ENCODE results near the gene NAP1L4.

Gene NAP1L4

DNA sequence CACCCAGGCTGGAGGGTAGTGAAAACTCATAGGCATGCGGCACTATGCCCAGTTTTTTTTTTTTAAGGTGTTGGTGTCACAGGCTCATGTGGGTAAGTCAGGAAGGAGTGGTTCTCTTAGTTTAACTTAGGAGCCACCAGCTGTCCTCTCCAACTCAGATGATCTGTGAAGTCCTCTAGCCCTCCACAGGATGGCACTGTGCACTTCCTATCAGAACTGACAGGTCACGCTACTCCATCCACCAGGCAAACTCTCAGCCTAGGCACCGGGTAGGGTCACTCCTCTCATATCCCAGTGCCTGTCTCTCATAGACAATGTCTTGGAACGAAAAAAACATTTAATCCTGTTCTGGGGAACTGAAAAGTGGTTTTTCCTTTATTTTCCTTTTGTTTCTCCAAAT is 16.5 kb downstream of the NAP1L4 start:
- DNase-seq (ENCODE audit: low spot score): peak; percentile 45
- TF ChIP-seq, protein P1, sequence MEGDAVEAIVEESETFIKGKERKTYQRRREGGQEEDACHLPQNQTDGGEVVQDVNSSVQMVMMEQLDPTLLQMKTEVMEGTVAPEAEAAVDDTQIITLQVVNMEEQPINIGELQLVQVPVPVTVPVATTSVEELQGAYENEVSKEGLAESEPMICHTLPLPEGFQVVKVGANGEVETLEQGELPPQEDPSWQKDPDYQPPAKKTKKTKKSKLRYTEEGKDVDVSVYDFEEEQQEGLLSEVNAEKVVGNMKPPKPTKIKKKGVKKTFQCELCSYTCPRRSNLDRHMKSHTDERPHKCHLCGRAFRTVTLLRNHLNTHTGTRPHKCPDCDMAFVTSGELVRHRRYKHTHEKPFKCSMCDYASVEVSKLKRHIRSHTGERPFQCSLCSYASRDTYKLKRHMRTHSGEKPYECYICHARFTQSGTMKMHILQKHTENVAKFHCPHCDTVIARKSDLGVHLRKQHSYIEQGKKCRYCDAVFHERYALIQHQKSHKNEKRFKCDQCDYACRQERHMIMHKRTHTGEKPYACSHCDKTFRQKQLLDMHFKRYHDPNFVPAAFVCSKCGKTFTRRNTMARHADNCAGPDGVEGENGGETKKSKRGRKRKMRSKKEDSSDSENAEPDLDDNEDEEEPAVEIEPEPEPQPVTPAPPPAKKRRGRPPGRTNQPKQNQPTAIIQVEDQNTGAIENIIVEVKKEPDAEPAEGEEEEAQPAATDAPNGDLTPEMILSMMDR (conservative IDR thresholded peaks at IDR 0.05; ENCODE audit: low read depth): peak; percentile 25
- ChIA-PET POLR2A (ENCODE audit: low non-redundant PET) (no interaction called here), CTCF (interaction anchor here (0.5 to 2.0 kb wide), 7 partner anchors 14 to 116 kb away, joined by 3 to 10 read pairs (median 5); no protein-coding TSS in a partner anchor)
- no peak overlapping the region for H3K27ac ChIP-seq

DNA sequence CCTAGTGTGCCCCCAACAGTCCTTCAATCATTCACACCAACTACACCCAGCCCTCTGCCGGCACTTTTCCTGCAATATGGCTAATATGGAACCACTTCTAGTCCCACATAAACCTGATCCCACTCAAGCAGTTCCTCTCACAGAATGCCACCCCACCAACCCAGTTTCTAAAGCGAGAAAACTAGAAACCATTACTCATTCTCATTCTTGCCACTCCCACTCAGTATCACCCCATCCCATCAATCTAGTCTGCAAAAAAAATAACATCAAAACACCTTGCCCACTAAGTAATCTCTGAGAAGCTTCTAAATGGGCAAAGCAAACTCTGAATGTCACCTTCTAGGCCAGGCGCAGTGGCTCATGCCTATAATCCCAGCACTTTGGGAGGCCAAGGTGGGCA is 17.9 kb downstream of the NAP1L4 start:
- TF ChIP-seq, protein P1 (conservative IDR thresholded peaks at IDR 0.05; ENCODE audit: low read depth): no peak
- CTCF ChIA-PET: interaction anchor here (0.9 to 1.6 kb wide), 2 partner anchors 116 to 118 kb away, joined by 3 to 6 read pairs; no protein-coding TSS in a partner anchor
- POLR2A ChIA-PET (ENCODE audit: low non-redundant PET): no interaction called here
- H3K27ac ChIP-seq: no peak overlapping the region
- no peak for DNase-seq (ENCODE audit: low spot score)

DNA sequence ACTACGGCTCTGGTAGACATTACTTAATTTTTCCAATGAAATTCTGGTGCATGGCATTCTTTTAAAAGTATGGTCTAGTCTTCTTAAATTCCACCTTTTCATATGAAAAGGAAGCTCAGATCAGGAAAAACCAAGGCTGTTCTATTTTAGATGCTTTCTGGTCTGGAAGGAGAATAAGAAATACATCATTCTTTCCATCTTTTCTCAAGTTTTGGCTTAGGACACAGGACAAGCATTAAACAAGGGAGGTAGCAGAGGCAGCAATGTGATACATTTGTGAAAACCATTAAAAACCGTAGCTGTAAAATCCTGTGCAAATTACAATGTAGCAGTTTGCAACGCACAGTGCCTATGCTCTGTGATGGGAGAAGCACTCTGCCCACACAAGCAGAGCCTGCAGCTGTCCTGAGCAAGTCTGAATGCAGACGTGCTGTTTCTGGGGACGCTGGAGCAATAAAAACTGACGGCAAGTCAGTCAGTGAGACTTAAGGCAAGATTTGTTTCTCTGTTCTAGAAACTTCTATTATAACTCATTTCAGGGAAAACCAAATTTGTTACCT is 23.7 kb downstream of the NAP1L4 start:
- ChIA-PET POLR2A (ENCODE audit: low non-redundant PET) (no interaction called here), CTCF (interaction anchor here (0.6 kb wide), 1 partner anchor 71 kb away, joined by 3 read pairs; no protein-coding TSS in a partner anchor)
- TF ChIP-seq, protein P1 (conservative IDR thresholded peaks at IDR 0.05; ENCODE audit: low read depth): no peak
- no peak for DNase-seq (ENCODE audit: low spot score)
- H3K27ac ChIP-seq: no peak overlapping the region

DNA sequence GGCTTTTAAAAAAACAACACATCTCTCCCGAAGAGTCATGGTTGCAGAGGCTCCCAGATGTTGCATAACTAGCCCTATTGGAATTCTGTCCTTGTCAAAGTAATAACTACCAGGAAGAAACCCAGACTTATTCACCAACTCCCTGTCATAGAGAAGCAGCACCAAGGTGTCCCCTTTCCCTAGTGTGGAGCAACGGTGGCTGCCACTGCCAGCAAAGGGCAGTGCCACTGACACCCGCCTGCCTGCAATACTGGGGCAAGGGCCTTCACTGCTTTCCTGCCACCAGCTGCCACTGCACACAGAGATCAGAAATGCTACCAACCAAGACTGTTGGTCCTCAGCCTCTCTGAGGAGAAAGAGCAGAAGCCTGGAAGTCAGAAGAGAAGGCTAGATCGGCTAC is 27.3 kb downstream of the NAP1L4 start:
- POLR2A ChIA-PET (ENCODE audit: low non-redundant PET): no interaction called here

DNA sequence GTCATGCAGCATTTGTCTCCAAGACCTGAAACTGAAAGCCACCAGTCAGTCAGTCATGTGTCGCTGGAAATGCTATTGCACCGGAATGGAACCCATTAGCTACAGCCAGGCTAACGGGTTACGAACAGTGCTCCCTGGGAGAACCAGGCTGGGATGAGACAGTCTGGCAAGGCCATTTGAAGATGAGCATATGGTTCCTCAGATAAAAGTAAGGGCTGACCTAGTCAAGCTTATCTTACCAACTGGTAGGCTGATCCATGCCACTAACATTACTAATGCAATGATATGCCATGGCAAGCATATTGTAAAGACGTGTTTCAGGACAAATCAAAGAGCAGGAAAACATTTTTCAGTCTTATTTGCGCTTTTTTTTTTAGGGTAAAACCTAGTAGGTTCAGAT is 28.4 kb downstream of the NAP1L4 start:
- POLR2A ChIA-PET (ENCODE audit: low non-redundant PET): no interaction called here
- DNase-seq (ENCODE audit: low spot score): no peak

More for the DNA sequence above, 27.3 kb downstream of the NAP1L4 start:
- no peak for DNase-seq (ENCODE audit: low spot score)
- CTCF ChIA-PET: no interaction called here
- TF ChIP-seq, protein P1 (conservative IDR thresholded peaks at IDR 0.05; ENCODE audit: low read depth): no peak
- 0 out of 2 replicates have a peak overlapping the region, but pooled peaks have one; percentile 17 for H3K27ac ChIP-seq

DNA sequence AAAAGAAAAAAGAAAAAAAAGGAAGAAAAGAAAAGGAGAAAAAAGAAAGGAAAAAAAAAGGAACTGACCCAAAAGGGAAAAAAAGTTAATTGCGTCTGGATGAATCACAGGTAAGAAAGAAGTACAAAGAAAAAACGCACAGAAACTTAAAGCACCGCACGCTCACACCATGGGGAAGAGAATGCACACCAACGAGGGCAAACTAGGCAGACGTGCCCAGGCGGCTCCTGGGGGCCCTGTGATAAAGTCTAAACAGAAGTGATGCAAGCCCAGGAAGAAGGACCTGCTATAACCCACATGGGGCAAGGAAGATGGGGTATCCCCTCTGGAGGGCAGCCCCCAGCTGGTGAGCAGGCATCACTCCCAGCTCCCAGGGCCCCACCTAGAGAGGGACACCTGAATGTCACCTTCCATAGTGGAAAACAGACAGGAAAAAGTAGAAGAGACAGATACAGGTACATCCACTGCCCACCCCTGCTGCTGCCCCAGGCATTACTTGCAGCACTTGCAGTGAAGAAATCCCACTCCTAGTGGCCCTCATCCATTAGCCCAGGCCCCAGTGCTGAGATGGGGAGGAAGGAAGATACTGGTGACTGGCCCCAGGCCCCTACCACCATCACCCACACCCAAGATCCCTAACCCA is 28.9 kb downstream of the NAP1L4 start:
- ChIA-PET POLR2A (ENCODE audit: low non-redundant PET) (no interaction called here), CTCF (no interaction called here)
- DNase-seq (ENCODE audit: low spot score): no peak
- TF ChIP-seq, protein P1 (conservative IDR thresholded peaks at IDR 0.05; ENCODE audit: low read depth): no peak
- peak overlapping the region; percentile 51 for H3K27ac ChIP-seq

More for the DNA sequence above, 28.4 kb downstream of the NAP1L4 start:
- TF ChIP-seq, protein P1 (conservative IDR thresholded peaks at IDR 0.05; ENCODE audit: low read depth): no peak
- CTCF ChIA-PET: no interaction called here
- peak overlapping the region; percentile 51 for H3K27ac ChIP-seq

Measured in RWPE1 (cell line).